ENCODE results near the gene HS1BP3. TPM values are rescaled to one million over a fixed set of nuclear protein-coding genes. Genes with fewer than 3 reads are reported as not detected.
A peak's percentile ranks its signal among the peaks of the same experiment; 100 is the strongest.

HS1BP3 gene
- total and polyA plus RNA-seq, 9 of the 15 experiments (the other 6 are each of a cell fraction or from before 2014, with no cell fraction given), result 0.41 to 8.3 (median 5.9) TPM

DNA sequence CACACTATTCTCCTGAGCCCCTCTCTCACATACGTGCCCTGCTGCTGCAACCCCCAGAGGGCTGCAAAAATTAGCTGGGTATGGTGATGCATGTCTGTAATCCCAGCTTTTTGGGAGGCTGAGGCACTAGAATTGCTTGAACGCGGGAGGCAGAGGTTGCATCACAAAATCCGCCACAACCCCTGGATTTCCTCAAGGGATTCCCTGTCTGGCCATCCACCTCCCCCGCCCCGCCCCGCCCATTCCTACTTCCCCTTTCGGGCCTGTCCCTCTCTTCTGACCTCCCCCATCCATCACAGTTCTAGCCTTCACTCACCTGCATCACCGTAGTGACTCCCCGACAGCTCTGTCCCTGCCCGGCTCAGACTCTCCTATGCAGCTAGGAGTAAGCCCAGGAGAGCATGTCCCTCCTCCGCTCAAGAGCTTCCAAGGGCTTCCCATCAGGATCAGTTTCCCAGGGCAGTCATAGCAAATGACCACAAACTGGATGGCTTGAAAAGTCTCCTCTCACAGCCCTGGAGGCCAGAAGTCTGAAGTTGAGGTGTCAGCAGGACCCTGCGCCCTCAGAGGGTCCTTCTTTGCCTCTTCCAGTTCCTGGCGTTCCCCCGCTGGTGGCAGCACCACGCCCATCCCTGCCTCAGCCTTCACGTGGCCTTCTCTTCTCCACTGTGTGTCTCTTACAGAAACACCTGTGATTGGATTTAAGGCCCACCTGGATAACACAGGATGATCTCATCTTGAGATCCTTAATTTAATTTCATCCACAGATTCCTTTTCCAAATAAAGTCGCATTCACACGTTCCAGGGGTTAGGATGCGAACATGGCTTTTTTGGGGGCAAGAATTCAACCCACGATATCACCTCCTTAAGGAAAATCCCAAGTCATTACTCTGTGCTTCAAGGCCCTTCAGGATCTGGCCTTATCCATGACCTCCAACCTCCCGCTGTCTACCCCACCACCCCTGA, 58.5 kb downstream of the HS1BP3 start (continued):
- TF ChIP-seq, protein P1, sequence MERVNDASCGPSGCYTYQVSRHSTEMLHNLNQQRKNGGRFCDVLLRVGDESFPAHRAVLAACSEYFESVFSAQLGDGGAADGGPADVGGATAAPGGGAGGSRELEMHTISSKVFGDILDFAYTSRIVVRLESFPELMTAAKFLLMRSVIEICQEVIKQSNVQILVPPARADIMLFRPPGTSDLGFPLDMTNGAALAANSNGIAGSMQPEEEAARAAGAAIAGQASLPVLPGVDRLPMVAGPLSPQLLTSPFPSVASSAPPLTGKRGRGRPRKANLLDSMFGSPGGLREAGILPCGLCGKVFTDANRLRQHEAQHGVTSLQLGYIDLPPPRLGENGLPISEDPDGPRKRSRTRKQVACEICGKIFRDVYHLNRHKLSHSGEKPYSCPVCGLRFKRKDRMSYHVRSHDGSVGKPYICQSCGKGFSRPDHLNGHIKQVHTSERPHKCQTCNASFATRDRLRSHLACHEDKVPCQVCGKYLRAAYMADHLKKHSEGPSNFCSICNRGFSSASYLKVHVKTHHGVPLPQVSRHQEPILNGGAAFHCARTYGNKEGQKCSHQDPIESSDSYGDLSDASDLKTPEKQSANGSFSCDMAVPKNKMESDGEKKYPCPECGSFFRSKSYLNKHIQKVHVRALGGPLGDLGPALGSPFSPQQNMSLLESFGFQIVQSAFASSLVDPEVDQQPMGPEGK (CRISPR knock-in tag; IDR thresholded peaks at IDR 0.05; ENCODE audit: borderline replicate concordance), result no peak
- TF ChIP-seq, protein P2, sequence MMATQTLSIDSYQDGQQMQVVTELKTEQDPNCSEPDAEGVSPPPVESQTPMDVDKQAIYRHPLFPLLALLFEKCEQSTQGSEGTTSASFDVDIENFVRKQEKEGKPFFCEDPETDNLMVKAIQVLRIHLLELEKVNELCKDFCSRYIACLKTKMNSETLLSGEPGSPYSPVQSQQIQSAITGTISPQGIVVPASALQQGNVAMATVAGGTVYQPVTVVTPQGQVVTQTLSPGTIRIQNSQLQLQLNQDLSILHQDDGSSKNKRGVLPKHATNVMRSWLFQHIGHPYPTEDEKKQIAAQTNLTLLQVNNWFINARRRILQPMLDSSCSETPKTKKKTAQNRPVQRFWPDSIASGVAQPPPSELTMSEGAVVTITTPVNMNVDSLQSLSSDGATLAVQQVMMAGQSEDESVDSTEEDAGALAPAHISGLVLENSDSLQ (IDR thresholded peaks at IDR 0.05), result peak; percentile 91
- TF ChIP-seq CREB1 (IDR thresholded peaks at IDR 0.05), result no peak
- peak; percentile 25; the same call in 1 of the 2 replicates for TF ChIP-seq CREB1 (CRISPR knock-in tag; IDR thresholded peaks at IDR 0.05)
- no peak for TF ChIP-seq CCNT2 (IDR thresholded peaks at IDR 0.05; ENCODE audit: borderline replicate concordance, extremely low read depth, insufficient read length, low read depth, low read length)
- TF ChIP-seq, protein P3, sequence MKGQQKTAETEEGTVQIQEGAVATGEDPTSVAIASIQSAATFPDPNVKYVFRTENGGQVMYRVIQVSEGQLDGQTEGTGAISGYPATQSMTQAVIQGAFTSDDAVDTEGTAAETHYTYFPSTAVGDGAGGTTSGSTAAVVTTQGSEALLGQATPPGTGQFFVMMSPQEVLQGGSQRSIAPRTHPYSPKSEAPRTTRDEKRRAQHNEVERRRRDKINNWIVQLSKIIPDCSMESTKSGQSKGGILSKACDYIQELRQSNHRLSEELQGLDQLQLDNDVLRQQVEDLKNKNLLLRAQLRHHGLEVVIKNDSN (CRISPR knock-in tag; IDR thresholded peaks at IDR 0.05), result peak; percentile 47
- TF ChIP-seq CTBP1 (IDR thresholded peaks at IDR 0.05; ENCODE audit: borderline replicate concordance), result peak; percentile 71; the same call in 1 of the 2 replicates
- TF ChIP-seq, protein P4, sequence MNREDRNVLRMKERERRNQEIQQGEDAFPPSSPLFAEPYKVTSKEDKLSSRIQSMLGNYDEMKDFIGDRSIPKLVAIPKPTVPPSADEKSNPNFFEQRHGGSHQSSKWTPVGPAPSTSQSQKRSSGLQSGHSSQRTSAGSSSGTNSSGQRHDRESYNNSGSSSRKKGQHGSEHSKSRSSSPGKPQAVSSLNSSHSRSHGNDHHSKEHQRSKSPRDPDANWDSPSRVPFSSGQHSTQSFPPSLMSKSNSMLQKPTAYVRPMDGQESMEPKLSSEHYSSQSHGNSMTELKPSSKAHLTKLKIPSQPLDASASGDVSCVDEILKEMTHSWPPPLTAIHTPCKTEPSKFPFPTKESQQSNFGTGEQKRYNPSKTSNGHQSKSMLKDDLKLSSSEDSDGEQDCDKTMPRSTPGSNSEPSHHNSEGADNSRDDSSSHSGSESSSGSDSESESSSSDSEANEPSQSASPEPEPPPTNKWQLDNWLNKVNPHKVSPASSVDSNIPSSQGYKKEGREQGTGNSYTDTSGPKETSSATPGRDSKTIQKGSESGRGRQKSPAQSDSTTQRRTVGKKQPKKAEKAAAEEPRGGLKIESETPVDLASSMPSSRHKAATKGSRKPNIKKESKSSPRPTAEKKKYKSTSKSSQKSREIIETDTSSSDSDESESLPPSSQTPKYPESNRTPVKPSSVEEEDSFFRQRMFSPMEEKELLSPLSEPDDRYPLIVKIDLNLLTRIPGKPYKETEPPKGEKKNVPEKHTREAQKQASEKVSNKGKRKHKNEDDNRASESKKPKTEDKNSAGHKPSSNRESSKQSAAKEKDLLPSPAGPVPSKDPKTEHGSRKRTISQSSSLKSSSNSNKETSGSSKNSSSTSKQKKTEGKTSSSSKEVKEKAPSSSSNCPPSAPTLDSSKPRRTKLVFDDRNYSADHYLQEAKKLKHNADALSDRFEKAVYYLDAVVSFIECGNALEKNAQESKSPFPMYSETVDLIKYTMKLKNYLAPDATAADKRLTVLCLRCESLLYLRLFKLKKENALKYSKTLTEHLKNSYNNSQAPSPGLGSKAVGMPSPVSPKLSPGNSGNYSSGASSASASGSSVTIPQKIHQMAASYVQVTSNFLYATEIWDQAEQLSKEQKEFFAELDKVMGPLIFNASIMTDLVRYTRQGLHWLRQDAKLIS (CRISPR knock-in tag; IDR thresholded peaks at IDR 0.05), result peak; percentile 43; the same call in 1 of the 2 replicates
- peak in 1 of 2 experiments; percentile 18; a peak in 1 of 4 replicates for TF ChIP-seq RAD21 (CRISPR knock-in tag; conservative IDR thresholded peaks at IDR 0.05 in 1 of 2, IDR thresholded peaks at IDR 0.05 in 1 of 2)
- TF ChIP-seq POLR2AphosphoS5 (IDR thresholded peaks at IDR 0.05; ENCODE audit: control insufficient read depth, insufficient read depth, low read depth, low read length), result no peak
- no peak for TF ChIP-seq PTRF (tag; IDR thresholded peaks at IDR 0.05)
- peak; percentile 84 for TF ChIP-seq SPI1 (IDR thresholded peaks at IDR 0.05; ENCODE audit: borderline replicate concordance, low read depth, low read length)
- no peak for TF ChIP-seq ZKSCAN3 (CRISPR knock-in tag; IDR thresholded peaks at IDR 0.05)
- TF ChIP-seq NFYB (IDR thresholded peaks at IDR 0.05; ENCODE audit: extremely low read depth, insufficient read length), result no peak
- no peak for TF ChIP-seq POLR2A (conservative IDR thresholded peaks at IDR 0.05)
- TF ChIP-seq, protein P5, sequence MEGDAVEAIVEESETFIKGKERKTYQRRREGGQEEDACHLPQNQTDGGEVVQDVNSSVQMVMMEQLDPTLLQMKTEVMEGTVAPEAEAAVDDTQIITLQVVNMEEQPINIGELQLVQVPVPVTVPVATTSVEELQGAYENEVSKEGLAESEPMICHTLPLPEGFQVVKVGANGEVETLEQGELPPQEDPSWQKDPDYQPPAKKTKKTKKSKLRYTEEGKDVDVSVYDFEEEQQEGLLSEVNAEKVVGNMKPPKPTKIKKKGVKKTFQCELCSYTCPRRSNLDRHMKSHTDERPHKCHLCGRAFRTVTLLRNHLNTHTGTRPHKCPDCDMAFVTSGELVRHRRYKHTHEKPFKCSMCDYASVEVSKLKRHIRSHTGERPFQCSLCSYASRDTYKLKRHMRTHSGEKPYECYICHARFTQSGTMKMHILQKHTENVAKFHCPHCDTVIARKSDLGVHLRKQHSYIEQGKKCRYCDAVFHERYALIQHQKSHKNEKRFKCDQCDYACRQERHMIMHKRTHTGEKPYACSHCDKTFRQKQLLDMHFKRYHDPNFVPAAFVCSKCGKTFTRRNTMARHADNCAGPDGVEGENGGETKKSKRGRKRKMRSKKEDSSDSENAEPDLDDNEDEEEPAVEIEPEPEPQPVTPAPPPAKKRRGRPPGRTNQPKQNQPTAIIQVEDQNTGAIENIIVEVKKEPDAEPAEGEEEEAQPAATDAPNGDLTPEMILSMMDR (IDR thresholded peaks at IDR 0.05 in 2 of 3, conservative IDR thresholded peaks at IDR 0.05 in 1 of 3; ENCODE audit: insufficient read depth in 2 of 3, low read depth in 1 of 3, low read length in 3 of 3), result peak; percentile 11 to 42 (median 28); a peak in 3 of 6 replicates
